Activated T-helper 9 cell treated with anti-CD3 and anti-CD28 coated beads, Interleukin-2, amount 50 U/mL, for 16 hours (primary cell): Measurements from ENCODE around the gene MIA.
A peak's percentile ranks its signal among the peaks of the same experiment; 100 is the strongest.
"Not testable (repeated sequence)": the region's sequence is repeated elsewhere in the genome, so short reads cannot be mapped to it uniquely, and the experiment has no call there.

Source experiments
- DNase-seq: peaks from one replicate; pipeline ENCODE4 v3.0.0-alpha.2; 2020; ENCODE audit warnings: low read depth

MIA gene

GRCh38 chr19:40750874-40751537 lies 24.3 kb upstream of the MIA start, which contains the start of gene SNRPA:
SNRPA (plus strand) TSS chr19:40751203; CDS start chr19:40751409, 206 bp downstream.
- DNase-seq, result peak; percentile 92

GRCh38 chr19:40752257-40752781 lies 23.0 kb upstream of the MIA start:
- no peak for DNase-seq

DNA sequence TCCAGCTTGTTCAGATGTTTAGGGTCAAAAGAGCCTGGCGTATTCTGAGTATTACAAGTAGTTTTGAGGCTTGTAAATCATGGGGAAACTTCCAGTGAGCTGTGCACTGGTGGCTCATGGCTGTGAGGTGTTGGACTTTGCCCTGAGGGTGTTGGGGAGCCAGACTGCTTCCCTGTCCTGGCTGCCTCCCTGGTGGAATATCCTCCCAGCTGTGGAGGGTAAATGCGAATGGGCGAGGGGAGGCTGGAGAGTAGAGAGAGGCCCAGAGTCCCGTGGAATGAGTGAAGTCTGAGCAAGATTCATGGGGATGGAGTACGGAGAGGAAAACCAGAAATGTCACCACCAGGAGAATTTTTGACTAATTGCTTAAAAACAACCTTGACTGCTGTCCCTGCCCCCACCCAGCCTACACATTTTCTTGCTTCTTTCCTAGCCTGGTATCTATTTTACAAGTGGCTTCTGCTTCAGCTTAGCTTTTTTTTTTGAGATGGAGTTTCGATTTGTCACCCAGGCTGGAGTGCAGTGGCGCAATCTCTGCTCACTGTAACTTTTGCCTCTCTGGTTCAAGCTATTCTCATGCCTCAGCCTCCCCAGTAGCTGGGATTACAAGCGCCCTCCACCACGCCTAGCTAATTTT lies 20.6 kb upstream of the MIA start:
- DNase-seq, result peak; percentile 47

- no peak for DNase-seq
These were observed 20.1 kb upstream of the MIA start for GRCh38 chr19:40755248-40755624.

DNA sequence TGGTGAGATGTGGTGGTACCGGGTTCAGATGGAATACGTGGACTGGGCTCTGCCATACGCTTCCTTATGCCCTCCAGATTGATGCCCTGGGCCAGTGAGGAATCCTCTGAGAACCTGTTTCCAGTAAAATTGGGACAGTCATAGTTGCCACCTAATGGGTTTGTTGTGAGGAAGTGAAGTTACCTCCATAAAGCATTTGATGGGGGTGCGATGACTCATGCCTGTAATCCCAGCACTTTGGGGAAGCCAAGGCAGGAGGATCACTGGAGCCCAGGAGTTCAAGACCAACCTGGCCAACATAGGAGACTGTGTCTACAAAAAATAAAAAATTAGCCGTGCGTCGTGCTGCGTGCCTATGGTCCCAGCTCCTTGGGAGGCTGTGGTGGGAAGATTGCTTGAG lies 19.5 kb upstream of the MIA start:
- DNase-seq, result no peak

DNA sequence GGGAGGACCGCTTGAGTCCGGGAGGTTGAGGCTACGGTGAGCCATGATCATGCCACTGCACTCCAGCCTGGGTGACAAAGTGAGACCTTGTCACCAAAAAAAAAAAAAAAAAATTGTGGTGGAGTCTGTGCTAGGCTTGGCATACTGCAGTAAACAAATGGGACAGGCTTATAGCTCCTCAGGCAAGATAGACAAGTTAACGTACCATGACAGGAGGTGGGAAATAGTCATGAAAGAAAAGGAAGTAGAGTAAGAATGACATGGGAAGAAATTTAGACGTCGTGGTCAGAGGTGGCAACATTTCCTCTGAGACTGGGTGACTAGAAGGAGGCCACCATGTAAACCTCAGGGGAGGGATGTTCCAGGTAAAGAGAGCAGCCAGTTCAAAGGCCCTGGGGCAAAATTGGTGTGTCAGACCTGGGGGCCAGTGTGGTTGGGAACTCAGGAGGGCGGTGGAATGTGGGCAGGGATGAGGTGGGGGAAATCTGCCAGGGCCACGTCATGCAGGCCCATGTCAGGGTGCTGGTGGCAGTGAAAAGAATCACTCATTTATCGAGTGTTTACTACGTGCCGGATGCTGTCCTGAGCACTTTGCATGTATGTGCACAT lies 18.7 kb upstream of the MIA start:
- DNase-seq, result no peak

- no peak for DNase-seq
These were observed 16.8 kb upstream of the MIA start for GRCh38 chr19:40758491-40758890.

DNA sequence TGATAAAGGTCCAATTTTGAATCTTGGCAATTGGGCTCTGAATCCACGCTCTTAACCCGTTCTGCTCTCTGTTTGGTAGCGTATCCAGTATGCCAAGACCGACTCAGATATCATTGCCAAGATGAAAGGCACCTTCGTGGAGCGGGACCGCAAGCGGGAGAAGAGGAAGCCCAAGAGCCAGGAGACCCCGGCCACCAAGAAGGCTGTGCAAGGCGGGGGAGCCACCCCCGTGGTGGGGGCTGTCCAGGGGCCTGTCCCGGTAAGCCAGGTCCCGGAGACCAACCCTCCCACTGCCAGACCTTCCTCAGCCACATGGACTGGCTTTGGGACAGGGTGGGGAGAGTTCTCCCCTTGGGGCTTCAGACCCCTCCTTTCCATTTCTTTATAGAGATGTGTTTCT lies 16.0 kb upstream of the MIA start:
- DNase-seq, result no peak

DNA sequence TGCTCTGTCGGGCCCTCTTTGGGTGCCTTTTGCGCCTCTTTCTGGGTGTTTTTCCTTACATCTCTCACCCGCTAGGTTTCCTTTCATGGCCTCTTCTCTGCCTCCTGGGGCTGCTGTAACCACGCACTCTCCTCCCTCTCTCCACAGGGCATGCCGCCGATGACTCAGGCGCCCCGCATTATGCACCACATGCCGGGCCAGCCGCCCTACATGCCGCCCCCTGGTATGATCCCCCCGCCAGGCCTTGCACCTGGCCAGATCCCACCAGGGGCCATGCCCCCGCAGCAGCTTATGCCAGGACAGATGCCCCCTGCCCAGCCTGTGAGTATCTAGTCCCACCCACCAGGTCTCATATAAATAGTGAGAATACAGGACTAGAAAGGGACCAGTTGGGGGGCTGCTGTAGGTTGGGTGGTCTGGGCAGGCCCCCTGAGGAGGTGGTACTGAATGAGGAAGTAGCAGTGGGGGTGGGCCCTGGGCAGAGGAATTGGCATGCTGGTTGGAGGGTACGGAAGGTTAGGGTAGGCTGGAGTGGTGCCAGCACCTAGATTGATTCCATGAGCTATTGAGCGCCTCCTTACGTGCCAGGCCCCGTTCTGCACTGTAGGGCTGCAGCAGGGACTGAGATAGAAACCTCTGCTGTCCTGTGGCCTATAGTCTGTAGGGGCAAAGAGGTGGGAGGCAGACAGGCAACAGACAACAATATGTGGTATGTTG lies 12.4 kb upstream of the MIA start:
- DNase-seq, result no peak

DNA sequence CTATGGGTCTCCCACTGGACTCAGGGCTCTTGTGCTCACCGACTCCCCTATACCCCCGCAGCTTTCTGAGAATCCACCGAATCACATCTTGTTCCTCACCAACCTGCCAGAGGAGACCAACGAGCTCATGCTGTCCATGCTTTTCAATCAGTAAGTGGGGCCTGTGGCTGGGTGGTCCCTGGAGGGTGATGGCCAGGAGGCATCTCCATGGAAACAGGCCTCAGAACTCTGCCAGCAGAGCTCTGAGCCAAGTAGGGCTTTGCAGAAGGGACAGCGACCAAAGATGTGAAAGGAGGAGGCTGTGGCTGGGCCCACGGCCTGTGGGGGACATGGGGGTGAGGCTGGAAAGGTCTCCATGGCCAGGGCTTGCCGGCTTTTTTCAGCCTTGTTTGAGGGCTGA lies 11.8 kb upstream of the MIA start:
- DNase-seq, result no peak

- no peak for DNase-seq
These were observed 11.4 kb upstream of the MIA start for GRCh38 chr19:40763963-40764362.

- DNase-seq, result not testable (repeated sequence)
These were observed 8.9 kb upstream of the MIA start for GRCh38 chr19:40766385-40766784.

GRCh38 chr19:40768869-40769268 lies 6.5 kb upstream of the MIA start:
- no peak for DNase-seq

GRCh38 chr19:40771101-40771862 lies 4.0 kb upstream of the MIA start:
- not testable (repeated sequence) for DNase-seq

DNA sequence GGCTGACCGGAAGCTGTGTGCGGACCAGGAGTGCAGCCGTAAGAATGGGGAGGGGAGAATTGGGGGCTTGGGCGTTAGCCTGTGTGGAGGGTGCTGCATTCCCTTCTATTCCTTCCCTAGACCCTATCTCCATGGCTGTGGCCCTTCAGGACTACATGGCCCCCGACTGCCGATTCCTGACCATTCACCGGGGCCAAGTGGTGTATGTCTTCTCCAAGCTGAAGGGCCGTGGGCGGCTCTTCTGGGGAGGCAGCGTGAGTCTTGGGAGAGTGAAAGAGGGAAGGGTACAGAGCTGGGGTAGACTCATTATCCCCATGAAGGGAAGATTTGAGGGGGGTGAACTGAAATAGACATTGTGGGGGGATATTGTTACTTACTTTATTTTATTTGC lies 306 bp downstream of the MIA start:
- no peak for DNase-seq

- DNase-seq, result no peak
These were observed 1.0 kb downstream of the MIA start for GRCh38 chr19:40776364-40776763.

- peak; percentile 75 for DNase-seq
These were observed 1.8 kb downstream of the MIA start for GRCh38 chr19:40776932-40777644.

DNA sequence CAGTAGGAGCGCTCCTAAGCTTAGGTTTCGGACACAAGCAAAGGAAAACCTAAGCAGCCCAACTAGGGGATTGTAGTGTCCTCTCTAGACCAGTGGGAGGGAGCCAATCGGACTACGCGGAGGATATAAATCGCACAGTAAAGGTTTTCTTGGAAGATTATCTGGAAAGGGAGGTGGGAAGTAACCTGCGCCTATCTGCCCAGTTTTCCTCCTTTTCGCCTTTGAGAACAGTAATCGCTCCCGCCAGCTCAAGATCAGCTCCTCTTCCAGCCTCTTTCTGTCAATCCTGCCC lies 2.3 kb downstream of the MIA start:
- DNase-seq, result no peak

GRCh38 chr19:40777937-40778705 lies 2.8 kb downstream of the MIA start, which contains the start of gene RAB4B:
RAB4B (plus strand) TSS chr19:40778247; CDS start chr19:40778376, 129 bp downstream.
- DNase-seq, result peak; percentile 100

DNA sequence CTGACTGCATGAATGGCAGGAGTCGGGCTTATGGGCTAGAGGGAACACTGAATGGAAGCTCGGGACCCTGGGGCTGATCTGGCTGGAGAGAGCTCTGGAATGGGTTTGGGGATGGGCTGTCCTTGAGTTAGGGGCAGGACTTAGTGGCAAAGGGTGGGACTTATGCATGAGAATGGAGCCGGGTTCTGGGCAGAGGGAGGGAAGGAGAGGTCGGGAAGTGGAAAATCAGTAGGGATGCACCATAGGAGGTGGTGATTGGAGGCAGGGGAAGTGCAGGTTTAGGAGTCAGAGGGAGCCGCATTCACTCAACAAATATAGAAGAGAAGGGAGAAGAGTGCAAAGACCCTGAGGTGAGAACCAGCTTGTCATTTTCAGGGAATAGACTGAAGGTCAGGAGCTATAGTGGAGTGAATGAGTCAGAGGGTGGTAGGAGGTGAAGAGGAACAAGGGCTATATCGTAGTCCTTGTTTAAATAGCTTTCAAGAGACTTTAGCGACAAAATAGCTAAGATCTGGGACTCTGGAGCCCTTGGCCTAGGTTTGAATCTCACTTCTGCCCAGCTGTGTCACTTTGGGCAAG lies 3.5 kb downstream of the MIA start:
- no peak for DNase-seq
